ENCODE results near the gene BSCL2.
A peak's percentile ranks its signal among the peaks of the same experiment; 100 is the strongest.
"Not testable (repeated sequence)": the region's sequence is repeated elsewhere in the genome, so short reads cannot be mapped to it uniquely, and the experiment has no call there.

Gene BSCL2

DNA sequence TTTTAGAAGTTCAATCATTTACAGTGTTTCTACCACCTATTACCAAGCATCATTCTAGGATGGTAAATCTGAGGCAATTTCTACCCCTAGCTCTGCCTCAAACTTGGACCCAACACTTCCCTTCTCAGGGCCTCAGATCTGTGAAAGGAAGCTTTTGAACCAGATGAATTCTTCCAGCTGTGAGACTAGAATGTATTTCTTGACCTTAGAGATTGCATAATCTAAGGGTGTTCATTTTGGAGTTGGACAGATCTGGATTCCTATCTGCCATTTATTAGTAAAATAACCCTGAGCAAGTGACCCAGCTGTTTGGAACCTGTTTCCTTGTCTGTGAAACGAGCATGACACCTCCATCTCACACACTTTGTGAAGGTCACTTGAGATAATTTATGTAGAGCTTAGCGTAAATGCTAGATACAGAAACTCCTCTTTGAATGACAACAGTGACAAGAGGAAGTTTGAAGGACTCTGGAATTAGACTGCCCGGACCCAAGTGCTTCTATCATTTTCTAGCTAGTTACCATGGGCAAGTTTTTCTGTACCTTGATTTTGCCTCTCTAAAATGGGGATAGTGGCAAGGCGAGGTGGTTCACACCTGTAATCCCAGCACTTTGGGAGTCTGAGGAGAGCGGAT is 50.3 kb downstream of the BSCL2 start:
- DNase-seq (ENCODE audit: low spot score), result no peak

DNA sequence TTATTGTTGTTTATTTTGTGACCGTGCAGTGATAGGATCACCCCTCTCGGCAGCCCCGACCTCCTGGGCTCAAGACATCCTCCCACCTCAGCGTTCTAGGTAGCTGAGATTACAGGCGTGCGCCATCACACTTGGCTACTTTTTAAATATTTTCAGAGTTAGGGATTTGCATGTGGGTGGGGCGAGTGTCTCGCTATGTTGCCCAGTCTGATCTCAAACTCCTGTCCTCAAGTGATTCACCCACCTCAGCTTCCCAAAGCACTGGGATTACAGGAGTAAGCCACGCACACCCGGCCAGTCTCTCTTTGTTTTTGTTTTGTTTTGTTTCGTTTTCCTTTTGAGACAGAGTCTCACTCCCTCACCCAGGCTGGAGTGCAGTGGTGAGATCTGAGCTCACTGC is 52.9 kb downstream of the BSCL2 start:
- no peak for DNase-seq (ENCODE audit: low spot score)

DNA sequence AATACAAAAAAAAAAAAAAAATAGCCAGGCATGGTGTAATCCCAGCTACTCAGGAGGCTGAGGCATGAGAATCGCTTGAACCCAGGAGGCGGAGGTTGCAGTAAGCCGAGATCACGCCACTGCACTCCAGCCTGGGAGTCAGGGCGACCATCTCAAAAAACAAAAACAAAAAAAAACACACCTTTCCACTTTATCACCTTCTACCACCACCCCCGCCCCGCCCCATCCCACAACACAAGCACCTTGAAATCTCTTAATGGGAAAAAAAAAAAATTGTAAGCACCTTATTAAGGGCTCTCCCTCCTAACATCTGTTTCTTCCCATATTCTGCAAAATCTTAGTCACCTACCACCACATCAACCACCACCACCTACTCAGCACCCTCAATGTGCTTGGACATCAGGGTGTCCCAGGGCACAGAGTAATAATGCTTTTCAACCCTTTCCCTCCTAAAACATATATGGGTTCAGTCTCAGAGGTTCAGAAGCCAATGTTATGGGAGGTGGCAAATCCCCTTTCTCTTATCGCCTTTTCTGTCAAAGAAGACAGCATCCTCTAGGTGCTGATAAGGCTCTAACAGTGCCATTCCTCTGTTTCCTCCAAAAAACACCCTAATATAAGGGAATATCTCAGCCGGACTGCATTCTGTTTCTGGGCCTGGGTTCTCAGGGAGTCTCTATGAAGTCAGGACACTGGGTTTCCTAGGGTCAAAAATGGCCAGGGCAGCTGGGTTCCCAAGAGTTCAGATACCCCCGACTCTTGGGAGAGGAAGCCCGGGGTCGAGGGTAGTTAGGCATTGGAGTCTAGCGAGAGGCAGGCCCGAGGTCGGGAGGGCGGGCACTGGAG is 54.8 kb downstream of the BSCL2 start:
- DNase-seq (ENCODE audit: low spot score), result no peak

DNA sequence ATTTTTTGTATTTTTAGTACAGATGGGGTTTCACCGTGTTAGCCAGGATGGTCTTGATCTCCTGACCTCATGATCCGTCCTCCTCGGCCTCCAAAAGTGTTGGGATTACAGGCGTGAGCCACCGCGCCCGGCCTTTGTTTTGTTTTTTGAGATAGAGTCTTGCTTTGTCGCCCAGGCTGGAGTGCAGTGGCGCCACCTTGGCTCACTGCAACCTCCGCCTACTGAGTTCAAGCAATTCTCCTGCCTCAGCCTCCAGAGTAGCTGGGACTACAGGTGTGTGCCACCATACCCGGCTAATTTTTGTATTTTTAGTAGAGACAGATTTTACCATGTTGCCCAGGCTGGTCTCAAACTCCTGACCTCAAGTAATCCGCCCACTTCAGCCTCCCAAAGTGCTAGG is 56.9 kb downstream of the BSCL2 start:
- DNase-seq (ENCODE audit: low spot score), result not testable (repeated sequence)

DNA sequence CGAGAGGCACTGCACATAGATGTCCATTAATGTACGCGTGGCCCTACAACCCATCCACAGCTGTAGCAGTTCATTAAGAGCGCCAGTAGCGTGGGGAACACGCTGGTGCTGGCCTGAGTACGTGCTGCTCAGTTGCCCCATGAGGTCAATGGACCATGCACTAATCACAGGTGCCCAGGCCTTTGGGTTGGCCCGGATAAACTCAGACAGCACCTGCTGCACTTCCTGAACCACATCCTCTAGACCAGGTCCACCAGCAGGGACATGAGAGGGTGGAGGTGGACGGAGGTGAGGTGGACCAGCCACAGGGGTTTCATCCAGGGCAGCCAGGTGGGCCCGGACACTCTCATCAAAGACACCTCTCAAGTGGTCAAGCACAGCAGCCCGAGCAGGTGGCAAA is 57.7 kb downstream of the BSCL2 start:
- DNase-seq (ENCODE audit: low spot score), result no peak

DNA sequence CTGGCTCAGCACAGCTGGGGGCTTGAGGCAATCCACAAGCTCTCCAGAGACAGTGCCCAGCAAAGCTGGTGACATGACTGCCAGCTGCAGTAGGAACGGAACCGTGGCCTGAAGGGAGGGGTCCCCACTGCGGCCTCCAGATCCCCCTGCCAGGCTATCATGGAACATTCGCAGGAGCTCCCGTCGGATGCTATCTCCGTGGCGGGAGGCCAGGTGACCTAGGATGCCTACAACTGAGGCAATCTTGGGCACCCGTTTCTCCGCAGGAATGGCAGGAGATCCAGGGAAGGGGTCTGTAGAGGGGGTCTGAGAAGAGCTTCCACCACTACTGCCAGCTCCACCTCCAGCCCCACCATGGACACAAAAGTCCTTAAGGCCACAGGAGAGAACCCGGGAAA is 58.3 kb downstream of the BSCL2 start:
- no peak for DNase-seq (ENCODE audit: low spot score)

DNA sequence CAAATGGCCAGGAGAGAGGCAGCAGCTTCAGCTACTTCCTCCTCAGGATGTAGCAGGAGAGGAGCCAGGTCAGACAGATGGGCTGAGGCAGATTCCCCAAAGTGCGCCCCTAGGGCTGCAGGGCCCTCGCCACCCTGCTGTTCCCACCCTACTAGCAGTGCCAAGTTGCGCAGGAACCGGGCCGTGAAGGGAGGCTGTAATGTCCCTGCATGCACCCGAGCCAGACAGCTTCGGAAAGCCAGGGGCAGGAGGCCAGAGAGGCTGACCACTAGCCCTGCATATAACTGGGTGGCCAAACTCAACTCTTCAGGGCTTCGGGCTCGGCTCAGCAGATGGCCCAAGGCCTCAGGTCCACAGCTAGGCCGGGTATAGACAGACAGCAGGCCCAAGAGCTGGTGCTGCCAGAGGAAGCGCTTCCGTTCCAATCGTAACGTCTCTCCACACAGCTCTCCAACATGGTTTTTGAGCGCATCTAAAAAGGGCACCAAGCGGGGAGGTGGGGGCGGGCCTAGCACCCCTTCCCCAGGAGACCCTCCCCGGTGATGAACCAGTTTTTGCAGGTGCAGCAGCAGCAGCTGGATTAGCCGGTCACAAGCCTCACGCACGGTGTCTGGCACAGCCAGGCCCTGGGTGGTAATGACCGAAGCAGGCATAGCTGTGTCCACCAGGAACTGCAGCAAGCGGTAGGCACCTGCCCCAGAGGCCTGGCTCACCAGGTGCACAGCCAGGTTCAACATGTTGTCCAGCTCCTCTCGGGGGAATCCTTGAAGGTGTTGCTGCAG is 58.8 kb downstream of the BSCL2 start:
- no peak for DNase-seq (ENCODE audit: low spot score)

DNA sequence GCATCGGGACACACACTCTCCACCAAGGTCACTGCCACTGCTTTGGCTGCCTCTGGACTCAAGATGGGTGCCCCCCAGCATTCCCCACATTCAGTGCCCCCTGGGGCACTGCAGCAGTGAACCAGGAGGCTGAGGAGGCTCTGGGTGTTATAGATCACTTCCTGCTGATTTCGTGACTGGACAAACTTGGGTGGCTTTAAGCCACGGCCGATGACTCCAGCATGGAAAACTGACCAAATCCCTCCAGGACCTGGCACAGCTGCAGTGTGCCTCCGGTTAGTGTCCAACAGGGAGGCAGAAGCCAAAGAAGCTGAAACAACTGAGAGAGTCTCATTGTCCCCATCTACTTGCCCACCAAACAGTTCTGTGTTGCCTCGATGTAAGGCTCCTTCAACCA is 59.6 kb downstream of the BSCL2 start:
- DNase-seq (ENCODE audit: low spot score), result no peak

DNA sequence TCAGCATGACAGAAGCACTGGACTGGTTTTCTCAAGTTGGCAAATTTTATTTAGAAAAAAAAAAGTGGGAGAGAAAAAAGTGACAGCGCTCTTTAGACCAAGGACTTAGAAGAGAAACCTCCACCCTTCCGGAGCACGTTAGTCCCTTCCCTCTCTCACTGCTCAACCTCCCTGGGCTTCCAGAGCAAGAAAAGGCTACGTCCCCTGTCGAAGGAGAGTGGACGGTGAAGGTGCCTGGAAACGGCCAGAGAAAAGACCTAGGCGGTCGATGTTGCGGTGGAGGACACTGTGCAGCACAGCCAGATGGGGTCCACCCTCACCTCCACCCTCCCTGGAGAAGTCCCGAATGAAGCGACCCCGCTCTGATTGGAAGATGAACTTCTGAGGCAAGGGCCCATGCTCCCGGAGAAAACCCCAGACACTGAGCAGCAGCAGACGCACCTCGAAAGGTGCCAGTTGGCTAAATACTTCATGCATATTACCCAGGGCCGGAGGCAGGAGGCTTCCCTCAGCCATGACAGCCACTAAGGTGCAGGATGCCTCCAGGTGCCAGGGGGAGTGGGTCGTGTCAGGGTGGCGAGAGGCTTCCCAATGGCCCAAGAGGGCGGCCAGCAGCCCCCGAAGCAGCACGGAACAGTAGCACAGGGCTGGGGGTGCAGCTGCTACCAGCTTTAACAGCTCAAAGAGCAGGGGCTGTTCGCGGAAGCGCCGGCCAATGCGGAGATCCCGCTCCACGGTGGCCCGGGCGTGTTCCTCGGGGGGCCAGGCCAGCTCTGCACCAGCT is 60.2 kb downstream of the BSCL2 start:
- no peak for DNase-seq (ENCODE audit: low spot score)

DNA sequence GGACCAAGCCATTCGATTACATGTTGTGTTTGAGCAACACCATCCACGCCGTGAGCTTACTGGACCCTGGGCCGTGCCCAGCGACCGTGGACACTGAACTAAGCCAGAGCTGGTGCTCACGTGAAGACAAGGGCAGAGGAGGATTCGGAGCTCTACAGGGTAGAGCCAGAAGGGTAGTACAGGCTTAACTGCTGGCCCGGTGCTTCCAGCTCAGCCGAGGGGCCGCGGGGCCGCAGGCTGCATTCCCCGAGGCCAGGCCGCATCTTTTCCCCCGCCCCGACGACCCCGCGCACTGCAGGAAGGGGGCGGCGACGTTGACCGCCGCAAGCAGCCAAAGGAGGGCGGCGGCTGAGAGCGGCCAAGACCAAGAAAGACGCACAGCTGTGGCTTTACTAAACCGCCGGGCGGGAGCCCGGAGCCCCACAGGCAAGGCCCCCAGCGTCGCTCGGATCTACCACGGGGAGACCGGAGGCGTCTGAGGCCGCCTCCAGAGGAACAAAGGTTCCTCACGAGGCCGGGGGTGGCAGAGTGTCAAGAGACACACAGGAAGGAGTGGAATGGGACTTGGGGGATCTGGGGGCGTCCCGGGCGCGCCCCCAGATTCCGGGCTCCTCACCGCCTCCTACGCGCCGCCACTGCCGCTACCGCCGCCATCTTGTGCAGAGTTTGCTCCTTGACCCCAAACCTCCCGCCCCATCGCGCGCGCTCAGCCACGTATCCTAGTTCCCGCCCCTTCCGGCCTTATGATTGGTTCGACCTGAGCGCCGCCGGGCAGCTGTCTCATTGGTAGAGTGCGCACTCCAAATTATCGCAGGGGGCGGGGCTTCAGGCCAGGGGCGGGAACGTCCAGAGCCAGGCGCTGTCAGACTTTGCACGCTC is 61.0 kb downstream of the BSCL2 start, which contains the start of gene GANAB:
Gene GANAB, minus strand, starts transcription at position 668 of the 879 bp plus-strand sequence. Its CDS starts 14 bp downstream, at position 654.
- DNase-seq (ENCODE audit: low spot score), result peak; percentile 98

DNA sequence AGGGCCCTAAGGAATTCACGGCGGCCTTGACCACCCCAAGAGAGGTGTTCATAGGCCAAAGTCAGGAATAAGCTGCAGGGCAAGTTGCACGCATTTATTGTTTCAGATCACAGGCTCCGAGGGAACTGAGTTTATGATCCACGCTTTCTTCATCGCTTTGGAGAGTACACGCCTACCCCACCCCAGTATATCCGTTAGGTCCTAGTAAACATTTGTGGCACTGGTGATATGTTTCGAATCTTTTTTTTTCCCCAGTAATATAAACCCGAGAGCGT is 61.6 kb downstream of the BSCL2 start:
- no peak for DNase-seq (ENCODE audit: low spot score)

DNA sequence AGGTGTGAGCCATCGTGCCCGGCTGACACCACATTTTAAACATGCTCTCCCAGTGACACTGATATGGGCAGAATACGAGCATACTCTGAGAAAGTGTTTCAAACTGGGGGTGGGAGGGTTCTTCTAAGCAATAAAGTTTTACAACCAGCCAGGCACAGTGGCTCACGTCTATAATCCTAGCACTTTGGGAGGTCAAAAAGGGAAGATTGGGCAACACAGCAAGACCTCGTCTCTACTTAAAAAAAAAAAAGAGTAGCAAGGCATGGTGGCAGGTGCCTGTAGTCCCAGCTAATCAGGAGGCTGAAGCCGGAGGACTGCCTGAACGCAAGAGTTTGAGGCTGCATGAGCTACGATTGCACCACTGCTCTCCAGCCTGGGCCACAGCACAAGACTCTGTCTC is 63.0 kb downstream of the BSCL2 start:
- DNase-seq (ENCODE audit: low spot score), result no peak
